Pancreas (tissue), 10 donors: Measurements from ENCODE around the gene WDR6. TPM values are rescaled to one million over a fixed set of nuclear protein-coding genes. Genes with fewer than 3 reads are reported as not detected.

Experiments used
- ATAC-seq, 4 donors: fragments of 200-7000 bp; cut with Tn5 transposase; one replicate each; pipeline versions ENCODE4 v1.8.0 to v1.9.1; 2020; ENCODE audit warnings: mild to moderate bottlenecking in 4 of 4, moderate library complexity in 4 of 4
- DNase-seq, 6 donors: peaks; one replicate each; pipeline ENCODE4 v3.0.0-alpha.2; 2020
- FAIRE-seq: peaks from 2 replicates; lab custom pipeline; 2012; peaks lifted over from hg19 to GRCh38; lab: Jason Lieb, UNC
- H3K27ac ChIP-seq, 4 donors: fragments of 200-600 bp; sonication (generic); 1 replicate in 3 of 4; 2 replicates in 1 of 4; pipeline versions ENCODE4 v1.5.0 to v1.8.0; 2020
- H3K27me3 ChIP-seq, 4 donors: fragments of 200-600 bp; one replicate each; pipeline ENCODE4 v1.8.0; 2021
- H3K36me3 ChIP-seq, 3 donors: fragments of 200-600 bp; sonication (generic) in 1 of 3; one replicate each; pipeline versions ENCODE4 v1.5.0 to v1.8.0; 2020 to 2021
- H3K4me1 ChIP-seq, 3 donors: fragments of 200-600 bp; one replicate each; pipeline ENCODE4 v1.8.0; 2021
- H3K4me3 ChIP-seq, 4 donors: fragments of 200-600 bp; sonication (generic) in 2 of 4; one replicate each; pipeline versions ENCODE4 v1.5.0 to v1.8.0; 2020 to 2021
- H3K9me3 ChIP-seq, 4 donors: fragments of 200-600 bp; one replicate each; pipeline ENCODE4 v1.8.0; 2021
- CTCF ChIP-seq, 4 donors: fragments of 200-600 bp; sonication (generic) in 3 of 4; IDR thresholded peaks; one replicate each; pipeline versions ENCODE4 v1.5.0 to v1.8.0; 2021; ENCODE audit warnings: antibody characterized with exemption in 4 of 4
- WGBS, 2 donors: extraction: QIAGEN DNeasy Blood & Tissue Kit; methylation state at CpG; one replicate each; pipeline ENCODE4 v1.1.7; 2013; 5-methylcytosine and 5-hydroxymethylcytosine counted together
- intact Hi-C, 3 donors: fragments of 100-400 bp; cut with DNase I; formaldehyde crosslinking; loops; one replicate each; pipeline versions ENCODE4 v1.11.1 to v1.14.2; 2022
- polyA plus RNA-seq, 2 donors: library from polyadenylated mRNA; stranded (reverse); fragments of 200-250 nt; gene quantifications; one replicate each; pipeline ENCODE4 v1.2.3, GENCODE V29; 2013
- total RNA-seq, 6 donors: library from RNA; stranded (reverse); fragmentation: NEBNext Ultra II Directional in 4 of 6; extraction: Animal tissue kit (Norgen Biotek cat#: 25700) in 4 of 6; gene quantifications; one replicate each; pipeline versions ENCODE4 v1.2.1 to v1.2.4, GENCODE V29; 2021 to 2023
- donor health status: healthy with polysubstance abuse.
- donor health status: DM: no; HTN: no; CAD: no; lungs with moderate emphysema.
- donor health status: DM: no; HTN: no; CAD: no.
- donor health status: control.
- donor health status: control.
- donor health status: Bipolar disorder and iron deficiency.
- donor health status: DM: yes; HTN: yes; CAD: no.
- donor health status: DM: no; HTN: no; CAD: no.
- donor health status: DM: no; HTN: no; CAD: no.
- donor health status: DM: yes; HTN: yes; CAD: no.

The WDR6 gene
- total and polyA plus RNA-seq, 8 donors = 57.1 to 374 (median 90.0) TPM

DNA sequence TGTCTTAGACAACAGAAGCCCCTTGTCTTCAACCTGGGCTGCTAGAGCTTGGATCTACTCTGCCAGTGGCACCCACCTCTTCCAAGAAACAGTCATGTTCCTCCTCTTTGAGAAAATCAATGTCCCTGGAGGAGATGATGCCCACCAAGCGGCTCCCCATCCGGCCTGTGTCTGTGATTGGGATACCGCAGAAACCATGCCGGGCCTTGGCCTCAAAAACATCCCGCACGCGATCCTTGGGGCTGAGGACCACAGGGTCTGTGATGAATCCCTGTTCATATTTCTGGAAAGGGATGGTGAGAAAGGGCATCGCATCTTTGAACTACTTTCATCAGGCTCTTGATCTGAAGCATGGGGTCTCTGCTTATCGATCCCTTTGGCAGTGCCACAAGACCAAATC lies 20.4 kb downstream of the WDR6 start:
- H3K9me3 ChIP-seq = no peaks in the 10 kb centered on the region
- H3K27me3 ChIP-seq = no peaks in the 10 kb centered on the region
- no peak for DNase-seq
- FAIRE-seq = no peak
- no peak for TF ChIP-seq CTCF (IDR thresholded peaks at IDR 0.05)
- 90 to 91% methylated on average over 9 of the region's 9 CpGs for WGBS, 2 donors
- peaks cover 0 to 44% (median 20%) of the 10 kb centered on the region in 3 donors for H3K36me3 ChIP-seq
- H3K4me3 ChIP-seq = peak overlapping the region in 1 of 4 donors; percentile 86
- H3K4me1 ChIP-seq = peaks cover 6 to 23% (median 9%) of the 10 kb centered on the region in 3 donors
- intact Hi-C loops = loop anchor here in 1 of 3 donors (10.0 kb wide), 1 partner anchor 67 kb away; the partner anchor contains the start of gene QRICH1
- no peak overlapping the region for H3K27ac ChIP-seq
- ATAC-seq = no peak

- Histone ChIP-seq H3K9me3 (no peaks in the 10 kb centered on the region), H3K27ac (peak overlapping the region in 2 of 4 donors; percentile 78 to 90), H3K4me1 (peaks cover 6 to 17% (median 6%) of the 10 kb centered on the region in 3 donors), H3K27me3 (no peaks in the 10 kb centered on the region), H3K36me3 (peaks cover 0 to 51% (median 24%) of the 10 kb centered on the region in 3 donors), H3K4me3 (peak overlapping the region in 3 of 4 donors; percentile 54 to 86 (median 64))
- TF ChIP-seq CTCF (IDR thresholded peaks at IDR 0.05) = no peak
- ATAC-seq (no peak), DNase-seq (peak in 1 of 6 donors; percentile 4), FAIRE-seq (no peak)
- intact Hi-C loops = loop anchor here in 1 of 3 donors (10.0 kb wide), 1 partner anchor 67 kb away; the partner anchor contains the start of gene QRICH1
- WGBS, 2 donors = 69 to 77% methylated on average over 4 of the region's 4 CpGs
Observed at GRCh38 chr3:49028298-49028672, 21.1 kb downstream of the WDR6 start.

DNA sequence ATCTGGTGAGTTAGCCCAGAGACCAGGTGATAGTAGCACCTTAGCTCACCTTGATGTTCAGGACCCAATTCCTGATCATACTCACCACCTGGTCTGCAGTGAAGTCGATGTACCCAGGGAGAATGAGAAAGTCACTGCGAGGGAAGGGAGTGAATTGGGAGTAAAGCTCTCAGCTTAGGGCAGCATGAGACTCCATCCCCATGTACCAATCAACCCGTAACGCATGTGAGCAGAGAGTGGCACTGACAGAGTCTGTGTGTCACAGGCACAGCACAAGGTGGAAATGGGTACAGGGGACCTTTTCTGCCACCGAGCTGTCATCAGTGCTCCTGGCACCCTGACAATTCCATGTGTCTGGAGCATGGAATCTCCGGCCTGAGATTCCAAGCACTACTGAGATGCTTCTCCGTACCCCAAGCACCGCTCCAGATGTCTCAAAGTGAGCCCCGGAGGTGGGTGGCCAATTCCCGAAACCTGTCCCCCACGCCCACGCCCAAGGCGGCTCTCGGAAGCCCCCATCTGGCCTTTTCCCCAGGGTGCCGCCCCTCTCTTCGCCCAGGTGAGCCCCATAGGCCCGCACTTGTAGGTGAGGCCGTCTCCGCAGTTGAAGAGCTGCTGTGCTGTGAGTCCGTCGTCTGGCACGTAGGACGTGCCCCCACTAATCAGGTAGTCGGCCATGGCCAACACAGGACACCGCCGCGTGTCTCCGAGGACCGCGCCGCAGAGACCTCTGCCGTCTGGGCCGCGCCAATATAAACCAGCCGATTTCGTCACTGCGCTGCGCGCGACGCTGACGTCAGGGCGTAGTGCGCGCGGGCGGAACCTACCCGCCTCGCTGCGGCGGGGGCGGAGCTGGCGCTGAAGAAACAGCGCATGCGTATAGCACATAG lies 21.7 kb downstream of the WDR6 start, which contains the start of gene IMPDH2:
Gene IMPDH2 (minus strand): TSS at position 726 of the 890 bp plus-strand sequence. CDS start 48 bp downstream, at position 678.
- 1% methylated on average over 55 of the region's 55 CpGs for WGBS, 2 donors
- Histone ChIP-seq H3K27ac (peak within 1 kb of the TSS; percentile 71 to 90 (median 82)), H3K27me3 (no peaks in the 10 kb centered on the region), H3K9me3 (no peaks in the 10 kb centered on the region), H3K4me3 (peak within 1 kb of the TSS; percentile 54 to 86 (median 72)), H3K36me3 (peaks cover 0 to 50% (median 24%) of the 10 kb centered on the region in 3 donors), H3K4me1 (peaks cover 6 to 15% (median 6%) of the 10 kb centered on the region in 3 donors)
- ATAC-seq = peak; percentile 94 to 98 (median 96)
- intact Hi-C loops = loop anchor here in 1 of 3 donors (10.0 kb wide), 1 partner anchor 66 kb away; the partner anchor contains the start of gene QRICH1
- DNase-seq = peak; percentile 90 to 98 (median 96)
- TF ChIP-seq CTCF (IDR thresholded peaks at IDR 0.05) = no peak
- peak; percentile 68 for FAIRE-seq

GRCh38 chr3:49029563-49029884 lies 22.3 kb downstream of the WDR6 start:
- H3K27me3 ChIP-seq = no peaks in the 10 kb centered on the region
- peaks cover 6 to 15% (median 6%) of the 10 kb centered on the region in 3 donors for H3K4me1 ChIP-seq
- peak overlapping the region in 2 of 4 donors; percentile 54 to 86 for H3K4me3 ChIP-seq
- intact Hi-C loops = loop anchor here in 1 of 3 donors (10.0 kb wide), 1 partner anchor 65 kb away; the partner anchor contains the start of gene QRICH1
- WGBS, 2 donors = 1% methylated on average over 7 of the region's 7 CpGs
- H3K9me3 ChIP-seq = no peaks in the 10 kb centered on the region
- no peak for DNase-seq
- FAIRE-seq = no peak
- H3K27ac ChIP-seq = peak overlapping the region; percentile 71 to 90 (median 82)
- ATAC-seq = no peak
- H3K36me3 ChIP-seq = peaks cover 0 to 47% (median 21%) of the 10 kb centered on the region in 3 donors
- no peak for TF ChIP-seq CTCF (IDR thresholded peaks at IDR 0.05)
